Motor neuron (in vitro differentiated cells): ENCODE results near the gene RUSC2. TPM values are rescaled to one million over a fixed set of nuclear protein-coding genes. Genes with fewer than 3 reads are reported as not detected.
"Not testable (repeated sequence)": the region's sequence is repeated elsewhere in the genome, so short reads cannot be mapped to it uniquely, and the experiment has no call there.

Experiments
- ATAC-seq, 8 experiments: fragments of 200-7000 bp; cut with Tn5 transposase; replicated peaks in 6 of 8; 2 replicates each; pipeline ENCODE4 v1.8.0; 2021; ENCODE audit warnings: mild to moderate bottlenecking in 8 of 8, moderate library complexity in 8 of 8
- H3K27ac ChIP-seq, 2 donors: fragments of 250-450 bp; sonication (Bioruptor Pico); 2 replicates each; pipeline ENCODE4 v1.9.0; 2021; ENCODE audit warnings: antibody characterized with exemption in 2 of 2, mild to moderate bottlenecking in 2 of 2, moderate library complexity in 1 of 2
- H3K4me1 ChIP-seq, 2 donors: fragments of 250-450 bp; sonication (Bioruptor Pico); replicated peaks in 1 of 2; 2 replicates each; pipeline ENCODE4 v1.6.1; 2021; ENCODE audit warnings: antibody characterized with exemption in 2 of 2, mild to moderate bottlenecking in 2 of 2, moderate library complexity in 1 of 2
- H3K4me3 ChIP-seq, 5 donors: fragments of 250-450 bp; sonication (Bioruptor Pico); 2 replicates each; pipeline ENCODE4 v1.9.0; 2021; ENCODE audit warnings: antibody characterized with exemption in 5 of 5, mild to moderate bottlenecking in 5 of 5, moderate library complexity in 4 of 5
- WGBS, 10 experiments: fragments of 450-650 bp; shearing (Covaris generic); methylation state at CpG; one replicate each; pipeline ENCODE4 v1.0.0; 2022; 5-methylcytosine and 5-hydroxymethylcytosine counted together
- in situ Hi-C, 9 experiments: fragments of 400-800 bp; cut with MboI; loops; one replicate each; pipeline ENCODE4 v1.15.0; 2021; ENCODE audit warnings: low sequenced_read_pairs in 9 of 9, low pct_unique_long_range_greater_than_20kb in 2 of 9; ENCODE audit not compliant: unreplicated experiment in 9 of 9
- total RNA-seq, 8 experiments: library from RNA; unstranded; fragments of 300-600 nt; gene quantifications; 2 replicates each; pipeline versions ENCODE4 v1.2.3 to v1.2.4, GENCODE V29; 2022

The RUSC2 gene
- total RNA-seq, 8 experiments from 2014 or later: 12.7 to 42.1 (median 34.3) TPM

DNA sequence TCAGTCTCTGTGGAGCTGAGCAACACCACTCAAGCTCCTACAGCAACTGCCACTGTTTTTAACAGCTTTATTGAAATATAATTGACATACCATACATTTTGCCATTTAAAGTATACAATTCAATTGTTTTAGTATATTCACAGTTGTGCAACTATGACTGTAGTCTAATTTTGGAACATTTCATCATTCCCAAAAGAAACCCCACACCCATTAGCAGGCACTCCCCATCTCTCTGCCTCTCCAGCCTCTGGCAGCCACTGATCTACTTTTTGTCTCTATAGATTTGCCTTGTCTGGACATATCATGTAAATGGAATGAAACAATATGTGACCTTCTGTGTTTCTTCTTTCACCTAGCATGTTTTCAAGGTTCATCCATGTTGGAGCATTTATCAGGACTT is 43.5 kb downstream of the RUSC2 start:
- in situ Hi-C loops: no loop called here
- Histone ChIP-seq H3K4me1 (peaks cover 10% of the 10 kb centered on the region in 2 donors), H3K4me3 (no peak overlapping the region), H3K27ac (no peak overlapping the region)
- ATAC-seq: peak in 3 of 8 experiments; percentile 33 to 44 (median 36)

DNA sequence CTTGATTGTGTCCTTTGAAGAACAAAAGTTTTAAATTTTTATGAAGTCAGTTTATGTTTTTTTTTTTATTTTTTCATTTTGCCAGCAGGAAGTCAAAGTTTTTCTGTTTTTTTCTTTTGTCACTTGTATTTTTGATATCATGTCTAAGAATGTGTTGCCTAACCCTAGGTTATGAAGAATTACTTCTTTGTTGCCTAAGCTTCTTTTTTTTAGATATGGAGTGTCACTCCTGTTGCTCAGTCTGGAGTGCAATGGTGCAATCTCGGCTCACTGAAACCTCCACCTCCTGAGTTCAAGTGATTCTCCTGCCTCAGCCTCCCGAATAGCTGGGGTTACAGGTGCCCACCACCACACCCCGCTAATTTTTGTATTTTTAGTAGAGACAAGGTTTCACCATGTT is 45.0 kb downstream of the RUSC2 start:
- in situ Hi-C loops, ATAC-seq, H3K27ac ChIP-seq, H3K4me3 ChIP-seq: not testable (repeated sequence)
- 93 to 100% (median 100%) methylated on average over 1 to 3 of the region's 3 CpGs; no CpG with 5 or more reads in 1 of the 10 experiments for WGBS, 10 experiments
- peaks cover 13 to 19% of the 10 kb centered on the region in 2 donors for H3K4me1 ChIP-seq

GRCh38 chr9:35537913-35538312 is 48.0 kb downstream of the RUSC2 start:
- Histone ChIP-seq H3K4me3 (no peak overlapping the region), H3K4me1 (peaks cover 22 to 31% of the 10 kb centered on the region in 2 donors), H3K27ac (peak overlapping the region; percentile 90 to 96)
- peak in 4 of 8 experiments; percentile 2 to 24 (median 14) for ATAC-seq
- in situ Hi-C loops: no loop called here
- WGBS, 10 experiments: 8 to 89% (median 70%) methylated on average over 1 to 3 of the region's 3 CpGs; no CpG with 5 or more reads in 6 of the 10 experiments

DNA sequence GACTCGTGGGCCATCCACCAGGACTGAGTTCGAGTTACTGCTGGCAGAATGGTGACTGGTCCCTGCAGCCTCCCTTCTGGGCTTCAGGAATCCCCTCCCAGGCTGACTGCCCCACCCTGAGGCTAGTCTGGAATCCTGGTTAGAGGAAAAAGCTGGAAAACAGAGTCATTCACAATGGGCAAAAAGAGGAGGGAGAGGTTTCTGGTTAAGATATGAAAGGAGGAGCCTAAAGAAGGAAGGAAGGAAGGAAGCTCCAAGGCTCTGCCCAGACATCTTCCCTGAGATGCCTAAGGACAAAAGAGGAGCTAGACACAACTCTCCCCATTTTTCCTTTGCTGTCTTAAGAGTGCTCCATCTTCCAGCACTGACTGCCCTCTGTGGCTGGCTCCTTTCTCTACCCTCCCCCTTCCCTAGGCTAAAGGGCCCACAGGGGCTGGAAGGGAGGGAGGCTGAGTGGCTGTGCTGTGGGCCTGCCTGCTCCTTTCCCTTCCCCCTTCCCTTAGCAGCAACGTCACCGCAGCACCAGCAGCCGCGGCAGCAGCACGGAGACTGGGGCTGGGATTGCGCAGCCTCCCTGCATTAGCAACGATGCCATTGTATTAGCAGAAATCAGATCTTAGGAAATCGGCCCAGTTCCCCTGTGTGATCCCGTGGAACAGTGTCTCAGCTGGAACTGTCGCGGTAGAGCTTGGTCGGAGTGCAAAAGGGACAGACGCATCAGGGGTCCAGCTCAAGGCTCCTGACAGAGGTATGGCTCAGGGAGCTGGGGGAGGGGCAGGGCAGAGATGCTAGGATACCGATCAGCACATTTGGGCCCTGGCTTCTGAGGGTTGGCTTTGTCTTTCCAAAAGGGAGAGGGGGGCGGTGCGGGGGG is 48.7 kb downstream of the RUSC2 start:
- H3K27ac ChIP-seq: peak overlapping the region; percentile 90 to 96
- H3K4me3 ChIP-seq: peak overlapping the region; percentile 45 to 96 (median 53)
- WGBS, 10 experiments: 0 to 30% (median 20%) methylated on average over 1 to 9 of the region's 18 CpGs; no CpG with 5 or more reads in 4 of the 10 experiments
- ATAC-seq: peak; percentile 83 to 97 (median 96)
- H3K4me1 ChIP-seq: peaks cover 22 to 31% of the 10 kb centered on the region in 2 donors
- in situ Hi-C loops: no loop called here

Other genes starting within 250 kb of the RUSC2 start
- 10 to 100 TPM; 15.9 to 30.6 (median 23.0) TPM for gene TESK1, start 115.2 kb downstream of the RUSC2 start, total RNA-seq
- 1 to 10 TPM in 5 of 8 experiments, under 1 TPM in 3; 0.50 to 3.8 (median 1.3) TPM for gene CD72, start 128.3 kb downstream of the RUSC2 start, total RNA-seq
- gene SIT1, start 160.8 kb downstream of the RUSC2 start, total RNA-seq: under 1 TPM in 3 of 8 experiments, not detected in 5; 0.36 to 0.62 (median 0.46) TPM
- gene RMRP, start 167.9 kb downstream of the RUSC2 start, total RNA-seq: over 10,000 TPM; 12,611 to 65,418 (median 21,607) TPM
- gene CCDC107, start 168.2 kb downstream of the RUSC2 start, total RNA-seq: 10 to 100 TPM in 5 of 8 experiments, 1 to 10 TPM in 3; 4.3 to 26.4 (median 18.8) TPM
- gene ARHGEF39, start 175.1 kb downstream of the RUSC2 start, total RNA-seq: 1 to 10 TPM in 6 of 8 experiments, under 1 TPM in 2; 0.41 to 7.2 (median 3.0) TPM
- gene CA9, start 183.8 kb downstream of the RUSC2 start, total RNA-seq: 1 to 10 TPM in 1 of 8 experiments, under 1 TPM in 2, not detected in 5; 0.60 to 1.8 (median 0.87) TPM
- 100 to 1,000 TPM in 2 of 8 experiments, 10 to 100 TPM in 3, 1 to 10 TPM in 3; 6.1 to 470 (median 68.3) TPM for gene TPM2, start 199.8 kb downstream of the RUSC2 start, total RNA-seq
- gene TLN1, start 242.1 kb downstream of the RUSC2 start, total RNA-seq: 100 to 1,000 TPM in 1 of 8 experiments, 10 to 100 TPM in 6, 1 to 10 TPM in 1; 6.9 to 138 (median 44.6) TPM
- 10 to 100 TPM; 24.7 to 77.7 (median 56.2) TPM for gene CREB3, start 242.6 kb downstream of the RUSC2 start, total RNA-seq